HG02642 (cell line): Measurements from ENCODE around the gene SCUBE1.

Experiments
- ATAC-seq: cut with Tn5 transposase; IDR thresholded peaks from one replicate; pipeline ENCODE4 v1.9.1; 2021; ENCODE audit warnings: mild to moderate bottlenecking; ENCODE audit not compliant: unreplicated experiment, poor library complexity

Gene SCUBE1

GRCh38 chr22:43207849-43208702, 135.1 kb downstream of the SCUBE1 start:
- ATAC-seq = no peak

GRCh38 chr22:43207386-43207785, 135.8 kb downstream of the SCUBE1 start:
- no peak for ATAC-seq

DNA sequence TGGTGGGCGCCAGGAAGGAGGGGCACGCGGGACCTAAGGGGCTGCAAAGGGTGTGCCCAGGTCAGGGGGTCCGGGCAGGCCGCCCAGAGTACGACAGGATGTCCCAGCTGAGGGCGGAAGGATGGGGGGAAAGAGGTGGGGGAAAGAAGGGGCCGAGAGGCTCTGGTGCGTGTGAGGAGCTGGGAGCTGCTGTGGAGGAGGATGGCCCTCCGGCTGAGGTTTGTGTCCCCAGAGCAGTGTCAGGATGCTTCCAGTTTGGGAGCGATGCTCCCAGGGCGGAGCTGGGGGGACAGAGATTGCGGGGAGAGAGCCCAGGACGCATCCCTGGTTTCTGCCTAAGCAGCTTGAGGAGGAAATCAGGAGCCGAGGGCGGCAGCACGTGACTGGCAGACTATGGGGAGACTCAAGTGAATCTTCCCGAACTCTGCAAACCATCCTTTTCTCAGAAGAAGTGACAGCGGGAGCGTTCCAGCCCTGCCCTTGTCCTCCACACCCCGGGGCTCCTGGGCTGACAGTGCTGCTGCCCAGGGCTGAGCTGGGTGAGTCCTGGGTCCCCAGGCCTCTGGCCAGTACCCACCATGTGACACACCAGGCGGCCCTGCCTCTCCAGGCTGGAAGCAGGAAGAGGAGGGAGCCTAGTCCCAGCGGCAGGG, 136.5 kb downstream of the SCUBE1 start:
- no peak for ATAC-seq

DNA sequence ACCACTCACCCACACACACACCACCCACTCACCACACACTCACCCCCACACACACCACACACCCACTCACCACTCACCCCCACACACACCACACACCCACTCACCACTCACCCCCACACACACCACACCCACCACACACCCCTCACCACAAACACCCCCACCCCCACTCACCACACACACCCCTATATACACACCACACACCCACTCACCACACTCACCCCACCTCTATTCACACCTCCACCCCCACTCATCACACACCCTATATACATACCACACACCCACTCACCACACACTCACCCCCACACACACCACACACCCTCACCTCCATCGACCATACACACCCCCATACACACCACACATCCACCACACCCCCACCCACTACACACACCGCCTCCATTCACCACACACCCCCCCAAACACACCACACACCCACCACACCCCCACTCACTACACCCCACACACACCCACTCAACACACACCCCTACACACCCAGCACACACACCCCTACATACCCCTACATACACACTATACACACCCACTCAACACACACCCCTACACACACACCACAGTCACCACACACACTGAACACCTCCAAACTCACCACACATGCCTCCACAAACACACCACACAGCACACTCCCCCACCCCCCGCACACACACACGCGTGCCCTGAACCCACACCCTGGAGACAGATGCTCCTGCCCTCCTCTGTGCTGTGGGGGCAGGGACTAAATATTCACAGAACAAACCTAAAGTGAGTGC, 137.2 kb downstream of the SCUBE1 start:
- ATAC-seq = no peak

DNA sequence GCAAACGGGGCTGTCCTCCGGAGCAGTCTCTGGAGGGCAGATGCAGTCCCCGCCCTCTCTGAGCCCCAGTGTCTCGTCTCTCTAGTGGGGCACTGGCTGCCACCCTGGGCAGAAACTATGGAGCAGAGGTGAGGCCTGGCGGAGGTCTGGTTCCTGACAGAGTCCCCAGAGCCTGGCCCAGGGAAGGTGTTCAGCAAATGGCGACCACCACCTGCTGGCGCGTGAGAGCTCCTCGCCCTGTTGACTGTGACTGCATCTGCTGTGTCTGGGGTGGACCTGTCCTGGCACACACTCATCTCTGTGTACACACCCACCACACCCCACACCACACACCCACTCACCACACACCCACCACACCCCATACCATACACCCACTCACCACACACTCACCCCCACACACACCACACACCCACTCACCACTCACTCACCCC, 137.9 kb downstream of the SCUBE1 start:
- no peak for ATAC-seq

DNA sequence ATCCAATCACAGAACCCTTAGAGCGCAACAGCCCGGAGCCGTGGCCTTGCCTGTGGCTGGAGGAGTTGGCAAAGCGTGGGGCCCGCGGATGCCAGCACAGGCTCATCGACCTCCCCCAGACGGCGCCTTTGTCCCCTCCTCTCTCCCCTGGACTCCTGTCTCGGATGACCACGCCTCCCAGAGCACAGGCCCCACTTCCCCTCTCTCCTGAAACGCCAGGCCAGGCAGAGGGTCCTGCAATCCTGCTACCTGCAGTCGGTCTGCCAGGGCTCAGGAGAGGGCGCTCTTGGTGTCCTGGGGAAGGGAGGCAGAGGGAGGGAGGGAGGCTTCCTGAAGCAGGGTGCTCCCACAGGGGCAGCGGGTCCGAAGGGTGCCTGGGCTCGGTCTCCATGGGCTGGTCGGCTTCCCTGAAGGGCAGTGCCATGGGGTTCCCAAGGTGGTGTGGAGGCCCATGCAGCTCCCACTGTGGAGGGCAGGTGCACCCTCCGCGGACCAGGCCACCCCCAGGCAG, 139.6 kb downstream of the SCUBE1 start:
- no peak for ATAC-seq

DNA sequence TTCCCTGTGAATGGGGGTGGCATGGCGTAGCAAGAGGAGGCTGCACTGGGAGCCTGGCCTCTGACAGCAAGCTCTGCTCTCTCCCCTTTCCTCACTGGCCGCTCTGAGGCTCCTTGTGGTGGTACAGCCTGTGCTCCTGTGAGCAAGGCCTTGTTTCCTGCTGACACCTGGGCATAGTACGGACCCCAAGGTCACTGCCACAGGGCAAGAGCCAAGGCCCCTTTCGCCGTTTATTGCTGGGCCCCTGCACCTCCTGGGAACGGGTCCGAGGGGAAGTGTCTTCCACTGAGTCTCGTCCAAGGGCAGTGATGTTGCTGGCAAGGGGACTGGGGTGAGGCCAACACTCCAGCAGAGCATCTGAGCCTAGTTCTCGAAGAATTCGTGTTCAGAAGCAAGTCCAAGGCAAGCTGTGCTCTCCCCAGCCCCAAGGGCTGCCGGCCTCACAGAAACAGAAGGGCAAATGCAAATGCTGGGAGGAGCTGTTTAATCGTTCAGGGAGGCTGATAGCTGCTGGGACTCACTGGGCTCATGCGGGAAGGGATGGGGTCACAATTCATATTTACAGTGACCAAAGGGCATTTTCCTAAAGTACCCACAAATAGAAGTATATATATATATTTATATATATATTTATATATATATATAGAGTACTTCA, 140.3 kb downstream of the SCUBE1 start:
- no peak for ATAC-seq

DNA sequence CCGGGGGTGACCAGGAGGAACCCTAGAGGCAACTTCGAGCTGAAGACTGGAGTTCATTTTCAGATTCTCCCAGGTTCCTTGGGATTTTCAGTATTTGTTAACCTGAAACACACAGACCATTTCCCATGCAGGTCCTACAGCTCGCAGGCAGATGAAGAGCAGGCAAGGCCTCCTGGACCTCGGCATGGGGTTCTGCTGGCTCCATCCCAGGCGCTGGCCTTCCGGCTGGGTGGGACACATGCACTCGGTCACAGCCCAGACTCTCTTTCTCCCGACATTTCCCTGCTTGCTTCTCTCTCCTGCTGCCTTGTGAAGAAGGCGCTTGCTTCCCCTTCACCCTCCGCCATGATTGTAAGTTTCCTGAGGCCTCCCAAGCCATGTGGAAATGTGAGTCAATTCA, 140.8 kb downstream of the SCUBE1 start:
- ATAC-seq = no peak

GRCh38 chr22:43201486-43202219, 141.5 kb downstream of the SCUBE1 start:
- ATAC-seq = no peak

DNA sequence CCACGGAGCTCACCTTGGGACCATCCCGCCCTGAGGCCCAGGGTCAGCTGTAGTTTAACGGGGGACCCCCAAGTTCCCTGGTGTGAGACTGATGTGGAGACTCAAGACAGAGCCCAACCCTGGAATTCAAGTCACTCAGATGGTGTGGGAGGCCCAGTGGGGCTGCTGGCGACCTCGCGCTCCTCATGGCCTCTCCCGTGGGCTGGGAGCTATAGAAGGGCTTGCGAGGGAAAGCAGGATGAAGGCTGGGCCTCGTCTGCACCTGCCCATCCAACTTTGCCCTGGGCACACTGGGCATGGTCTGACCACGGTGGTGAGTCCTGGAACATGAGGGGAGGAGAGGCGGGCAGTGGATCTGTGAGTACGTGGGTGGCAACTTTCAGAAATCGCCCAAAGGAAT, 142.6 kb downstream of the SCUBE1 start:
- ATAC-seq = no peak

DNA sequence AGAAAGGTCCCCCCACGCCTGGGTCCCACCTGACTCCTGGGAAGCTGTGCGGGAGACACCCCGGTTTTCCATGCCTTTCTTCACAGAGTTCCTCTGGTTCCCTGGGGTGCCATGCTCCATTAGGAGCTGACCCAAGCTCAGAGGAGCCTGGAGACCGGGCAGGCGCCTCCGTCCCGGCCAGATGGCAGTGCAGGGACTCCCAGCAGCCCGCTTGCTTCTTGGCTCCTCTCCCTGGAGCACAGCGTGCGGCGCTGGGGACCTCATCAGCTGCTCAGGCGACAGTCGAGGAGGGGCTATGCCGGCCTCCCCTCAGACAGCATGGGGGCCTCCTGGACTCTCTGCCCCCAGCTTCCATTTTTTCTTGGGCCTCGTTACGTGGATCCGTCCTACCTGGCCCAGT, 143.1 kb downstream of the SCUBE1 start:
- ATAC-seq = no peak

GRCh38 chr22:43199541-43199940, 143.6 kb downstream of the SCUBE1 start:
- ATAC-seq = no peak

- ATAC-seq = no peak
These were observed 144.2 kb downstream of the SCUBE1 start for GRCh38 chr22:43198936-43199335.

- no peak for ATAC-seq
These were observed 145.0 kb downstream of the SCUBE1 start for GRCh38 chr22:43198126-43198525.

DNA sequence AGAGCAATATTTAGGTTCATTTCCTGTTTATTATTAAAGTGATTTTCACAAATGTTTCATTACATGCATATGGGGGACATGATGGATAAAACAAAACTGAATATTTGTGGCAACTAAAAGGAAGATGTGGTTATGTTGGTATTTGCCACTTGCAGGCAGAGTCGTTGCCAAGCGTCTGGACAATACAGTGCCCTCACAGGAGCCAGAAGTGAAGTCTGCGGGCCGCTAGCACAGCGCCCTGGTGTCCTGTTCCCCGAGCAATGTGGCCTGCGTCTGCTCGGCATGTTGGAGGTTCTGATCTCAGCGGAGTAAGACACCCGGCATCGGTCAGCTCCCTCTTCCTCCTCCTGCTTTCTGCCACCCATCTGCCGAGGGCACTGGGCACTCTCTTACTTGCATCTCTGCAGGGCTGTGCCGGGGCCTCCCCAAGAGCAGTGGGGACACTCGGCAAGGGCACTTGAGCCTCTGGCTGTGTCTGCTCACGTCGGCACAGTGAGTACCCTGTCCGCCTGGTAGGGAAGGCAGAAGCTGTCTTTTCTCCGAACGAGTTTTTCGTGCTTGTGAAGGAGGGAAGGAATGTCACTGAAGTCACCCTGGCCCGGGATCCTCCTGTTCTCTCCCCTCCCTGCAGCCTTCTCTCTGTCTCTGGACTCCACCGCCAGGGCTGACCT, 145.8 kb downstream of the SCUBE1 start:
- ATAC-seq = no peak

DNA sequence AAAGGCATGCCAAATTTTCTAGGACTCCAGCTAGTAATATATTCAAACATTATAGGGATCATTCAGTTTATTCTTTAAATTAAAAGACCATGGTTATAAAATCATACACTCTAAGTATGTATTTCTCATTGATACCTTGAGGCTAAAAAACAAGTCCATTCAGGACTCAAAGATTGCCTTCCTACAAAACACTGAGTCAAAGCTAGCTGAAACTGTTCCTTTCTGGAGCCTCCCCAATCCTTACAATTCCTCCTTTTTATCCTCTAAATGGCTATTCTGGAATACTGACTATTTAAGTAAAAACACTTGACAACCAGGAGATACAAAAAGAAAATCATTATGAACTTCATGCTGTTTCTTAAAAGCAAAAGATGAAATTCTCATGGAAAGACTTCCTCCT, 151.3 kb downstream of the SCUBE1 start:
- ATAC-seq = no peak

DNA sequence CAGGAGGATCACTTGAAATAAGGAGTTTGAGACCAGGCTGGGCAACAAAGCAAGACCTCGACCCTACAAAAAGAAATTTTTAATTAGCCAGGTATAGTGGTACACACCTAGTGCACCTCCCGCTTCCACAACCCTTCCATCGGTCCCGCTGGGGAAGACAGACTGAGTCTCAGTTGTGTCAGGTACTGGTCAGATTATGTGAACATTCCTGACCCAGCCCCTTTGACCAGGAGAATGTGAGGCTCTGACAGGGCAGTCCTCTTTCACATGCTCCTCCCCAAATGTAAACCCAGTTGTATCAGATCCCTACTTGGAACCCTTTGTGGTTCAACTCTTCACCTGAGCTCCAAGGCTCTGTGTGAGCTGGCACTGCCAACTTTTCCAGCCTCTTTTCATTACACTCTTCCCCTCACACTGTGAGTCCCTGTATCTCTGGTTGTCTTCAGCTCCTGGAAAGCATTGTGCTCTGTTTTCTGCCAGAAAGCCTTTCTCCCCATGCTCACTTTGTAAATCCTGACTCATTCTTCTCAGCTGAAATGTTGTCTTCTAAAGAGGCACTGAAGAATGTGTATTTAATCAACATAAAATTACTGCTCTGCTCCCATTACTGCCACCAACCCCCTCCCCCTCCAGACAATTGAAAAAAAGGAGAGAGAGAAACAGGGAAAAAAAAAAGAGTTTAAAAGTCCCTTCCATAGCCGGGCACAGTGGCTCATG, 154.2 kb downstream of the SCUBE1 start:
- ATAC-seq = no peak
